NCI-H2196 treated with DMSO at 0.1 percent for 48 hours (cell line): ENCODE results near the gene CDH4.

ENCODE experiments used
- DNase-seq: peaks from one replicate; lab custom pipeline; 2025; ENCODE audit not compliant: unreplicated experiment; lab: John Stamatoyannopoulos, UW

CDH4 gene

GRCh38 chr20:61251529-61252393, at the start of gene CDH4:
Gene CDH4 (plus strand): TSS chr20:61252261.
- no peak for DNase-seq

DNA sequence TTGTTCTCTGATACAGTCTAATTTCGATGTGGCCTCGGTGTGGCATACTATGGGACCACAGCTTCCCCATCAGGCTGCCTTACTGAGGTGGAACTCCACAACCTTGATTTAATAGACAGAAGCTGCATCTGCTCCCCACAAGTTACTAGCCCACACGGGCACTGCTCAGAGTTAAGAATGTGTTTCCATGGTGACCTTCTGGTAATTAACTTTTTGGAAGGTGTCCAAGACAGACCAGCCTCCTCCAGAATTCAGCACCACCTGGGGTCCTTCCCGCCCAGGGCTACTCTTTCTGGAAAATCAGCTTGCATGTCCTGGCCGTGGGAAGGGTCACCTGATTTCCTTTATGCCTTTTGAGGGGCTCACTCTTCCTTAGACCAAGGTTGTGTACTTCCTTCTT, 48.7 kb upstream of the CDH4 start:
- no peak for DNase-seq

DNA sequence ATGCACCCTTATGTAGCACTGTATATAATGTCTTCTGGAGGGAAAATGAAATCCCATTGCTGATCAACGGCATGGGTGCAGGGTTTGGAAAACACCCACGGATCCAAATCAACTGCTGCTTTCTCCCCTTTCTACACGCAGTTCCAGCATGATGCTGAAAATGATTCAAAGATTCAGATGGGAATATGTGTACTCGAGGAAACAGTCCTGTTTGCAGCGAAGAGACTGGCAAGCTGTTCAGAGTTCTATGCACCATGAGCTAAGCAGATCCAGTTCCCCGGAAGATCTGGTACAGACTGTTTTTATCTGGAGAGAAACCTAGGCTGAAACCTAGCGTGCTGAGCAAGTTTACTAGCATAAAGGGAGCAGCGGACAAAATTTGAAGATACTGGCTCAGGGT, 47.9 kb upstream of the CDH4 start:
- DNase-seq, result no peak

DNA sequence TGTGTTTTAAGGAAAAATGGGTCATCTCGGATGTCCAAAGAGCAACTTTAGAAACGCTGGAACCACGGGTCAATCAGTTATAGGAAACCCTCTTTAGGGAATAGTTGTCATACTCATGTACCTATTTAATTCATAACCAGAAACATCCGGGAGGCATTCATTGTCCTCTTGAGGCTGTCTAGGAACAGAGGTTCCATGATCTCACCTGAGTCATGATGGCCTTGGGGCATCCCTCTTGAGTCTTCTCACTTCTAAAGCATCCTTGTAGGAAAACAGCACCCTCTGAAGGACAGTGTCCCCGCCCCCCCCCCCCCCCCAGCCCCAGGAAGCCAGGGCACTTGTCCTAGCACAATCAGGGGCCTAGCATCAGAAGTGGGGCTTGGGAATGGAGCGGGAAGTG, 46.3 kb upstream of the CDH4 start:
- no peak for DNase-seq

DNA sequence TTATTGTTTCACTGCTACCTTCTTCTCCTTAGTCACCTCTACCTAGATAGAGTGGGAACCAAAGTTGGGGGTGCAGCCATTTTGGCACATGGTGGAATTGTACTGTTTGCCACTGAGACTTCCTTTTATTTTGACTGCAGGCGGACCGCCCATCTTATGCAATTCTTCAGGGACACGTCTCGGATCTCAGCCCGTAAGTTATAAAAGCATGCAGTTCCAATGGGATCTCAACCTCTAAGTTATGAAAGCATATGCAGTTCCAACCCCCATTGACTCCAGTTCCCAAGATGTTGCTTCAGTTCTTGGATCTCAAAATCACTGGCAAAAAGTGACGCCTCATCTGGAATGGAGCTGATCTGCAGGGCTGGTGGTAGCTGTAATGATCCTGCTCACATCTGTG, 41.2 kb upstream of the CDH4 start:
- no peak for DNase-seq

DNA sequence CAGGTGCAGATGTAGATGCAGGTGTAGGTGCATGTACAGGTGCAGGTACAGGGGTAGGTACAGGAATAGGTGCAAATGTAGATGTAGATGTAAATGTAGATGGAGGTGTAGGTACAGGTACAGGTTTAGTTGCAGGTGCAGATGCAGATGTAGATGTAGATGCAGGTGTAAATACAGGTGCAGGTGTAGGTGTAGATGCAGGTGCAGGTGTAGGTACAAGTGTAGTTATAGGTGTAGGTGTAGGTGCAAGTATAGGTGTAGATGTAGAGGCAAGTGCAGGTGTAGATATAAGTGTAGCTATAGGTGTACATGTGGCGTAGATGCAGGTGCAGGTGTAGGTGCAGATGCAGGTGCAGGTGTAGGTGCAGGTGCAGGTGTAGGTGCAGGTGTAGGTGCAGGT, 34.2 kb upstream of the CDH4 start:
- no peak for DNase-seq

GRCh38 chr20:61219021-61219431, 33.0 kb upstream of the CDH4 start:
- DNase-seq, result no peak

GRCh38 chr20:61220131-61220530, 31.9 kb upstream of the CDH4 start:
- no peak for DNase-seq

- no peak for DNase-seq
Observed at GRCh38 chr20:61220626-61221325, 31.3 kb upstream of the CDH4 start.

GRCh38 chr20:61222699-61223098, 29.4 kb upstream of the CDH4 start:
- no peak for DNase-seq

GRCh38 chr20:61223121-61223520, 28.9 kb upstream of the CDH4 start:
- DNase-seq, result no peak

- DNase-seq, result no peak
Observed at GRCh38 chr20:61230166-61230565, 21.9 kb upstream of the CDH4 start.

GRCh38 chr20:61233590-61233989, 18.5 kb upstream of the CDH4 start:
- no peak for DNase-seq

GRCh38 chr20:61234224-61234890, 17.7 kb upstream of the CDH4 start:
- DNase-seq, result no peak

GRCh38 chr20:61236713-61237112, 15.3 kb upstream of the CDH4 start:
- no peak for DNase-seq

- DNase-seq, result no peak
Observed at GRCh38 chr20:61238813-61239212, 13.2 kb upstream of the CDH4 start.

- DNase-seq, result no peak
Observed at GRCh38 chr20:61240814-61241213, 11.2 kb upstream of the CDH4 start.

DNA sequence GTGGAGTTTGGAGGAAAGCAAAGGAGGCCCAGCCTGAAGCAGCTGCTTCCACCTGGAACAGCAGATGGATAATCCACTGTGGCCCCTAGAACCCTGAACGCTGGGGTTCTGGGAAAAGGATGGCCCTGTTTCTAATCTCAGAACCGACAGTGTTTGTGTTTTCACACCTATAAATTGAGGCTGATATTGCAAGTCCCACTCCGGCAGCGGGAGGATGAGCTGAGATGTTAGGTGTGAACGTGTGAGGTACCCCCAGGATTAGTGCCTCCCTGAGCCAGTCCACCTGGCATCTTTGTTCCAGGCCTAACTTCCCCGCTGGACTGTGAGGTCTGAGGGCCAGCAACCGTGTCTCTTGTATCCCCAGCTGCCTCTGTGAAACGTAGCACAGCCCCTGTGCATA, 7.8 kb upstream of the CDH4 start:
- DNase-seq, result no peak

GRCh38 chr20:61246269-61246668, 5.8 kb upstream of the CDH4 start:
- no peak for DNase-seq

- DNase-seq, result no peak
Observed at GRCh38 chr20:61249626-61250025, 2.4 kb upstream of the CDH4 start.

DNA sequence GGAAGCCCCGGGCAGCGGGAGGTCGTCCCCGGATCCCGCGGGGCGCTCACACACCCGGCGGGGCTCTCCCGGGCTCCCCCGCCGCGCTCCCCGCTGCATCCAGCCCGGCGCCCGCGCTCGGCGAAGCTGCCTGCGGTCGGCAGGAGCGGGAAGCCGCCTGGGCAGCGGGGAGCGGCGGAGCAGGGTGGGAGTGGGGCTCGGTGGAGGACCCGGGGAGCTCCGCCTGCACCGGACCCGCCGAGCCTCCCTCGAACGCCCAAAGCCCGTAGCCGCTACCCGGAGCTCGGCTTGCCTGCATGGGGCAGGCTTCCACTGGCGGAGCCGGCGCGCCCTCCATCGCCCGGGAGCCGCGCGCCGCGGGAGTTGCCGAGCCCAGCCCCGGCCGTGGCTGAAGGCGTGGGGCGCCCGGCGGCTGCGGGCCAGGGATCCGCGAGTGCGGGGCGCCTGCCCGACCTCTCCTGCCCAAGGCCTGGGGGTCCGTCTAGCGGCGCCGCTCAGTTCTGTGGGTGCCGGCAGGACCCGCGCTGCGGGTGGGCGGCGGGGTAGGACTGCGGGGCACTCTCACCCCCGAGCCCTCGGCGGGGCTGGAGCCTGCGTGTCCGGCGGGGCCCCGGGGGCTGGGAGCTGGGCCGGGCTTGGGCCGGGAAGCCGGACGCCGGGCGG, 671 bp downstream of the CDH4 start:
- no peak for DNase-seq
